GF-D8 (cell line): ENCODE measurements around the gene THSD4.

Source experiments
- DNase-seq: peaks from one replicate; lab custom pipeline; 2025; lab: John Stamatoyannopoulos, UW

THSD4 gene

DNA sequence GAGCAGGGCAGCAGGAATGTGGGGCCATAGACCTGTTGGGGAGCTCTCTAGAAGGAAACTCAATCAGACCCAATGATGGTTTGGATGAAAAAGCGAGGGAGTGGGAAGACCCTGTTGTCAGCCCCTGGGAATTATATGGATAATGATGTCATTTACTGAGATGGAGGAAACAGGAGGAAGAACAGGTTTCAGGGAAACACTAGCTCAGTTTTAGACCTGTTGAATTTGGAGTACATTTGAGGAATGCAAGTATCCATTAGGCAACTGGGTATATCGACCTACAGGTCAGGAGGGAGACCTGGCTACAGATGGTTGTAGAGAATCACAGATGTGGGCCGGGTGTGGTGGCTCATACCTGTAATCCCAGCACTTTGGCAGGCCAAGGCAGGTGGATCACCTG lies 428.1 kb downstream of the THSD4 start:
- no peak for DNase-seq

DNA sequence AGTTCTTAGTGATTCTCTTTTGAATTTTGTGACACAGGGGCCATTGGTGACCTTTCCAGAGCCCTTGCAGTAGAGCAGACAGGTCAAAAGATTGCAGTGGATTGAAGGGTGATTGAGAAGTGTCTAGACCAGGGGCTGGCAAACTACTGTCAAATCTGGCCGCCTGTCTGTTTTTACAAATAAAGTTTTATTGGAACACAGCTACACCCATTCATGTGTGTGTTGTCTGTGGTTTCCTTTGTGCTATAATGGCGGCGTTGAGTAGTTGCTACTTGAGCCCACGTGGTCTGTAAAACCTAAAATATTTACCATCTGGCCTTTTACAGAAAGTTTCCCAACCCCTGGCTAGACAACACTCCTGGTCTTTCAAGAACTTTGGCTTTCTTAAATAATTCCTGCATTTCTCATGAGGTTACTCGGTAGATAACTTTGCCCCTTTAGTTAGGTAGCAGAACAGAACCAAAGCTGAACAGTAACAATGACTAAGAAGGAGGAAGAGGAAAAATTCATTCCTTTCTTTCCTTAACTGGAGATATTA lies 430.0 kb downstream of the THSD4 start:
- no peak for DNase-seq

DNA sequence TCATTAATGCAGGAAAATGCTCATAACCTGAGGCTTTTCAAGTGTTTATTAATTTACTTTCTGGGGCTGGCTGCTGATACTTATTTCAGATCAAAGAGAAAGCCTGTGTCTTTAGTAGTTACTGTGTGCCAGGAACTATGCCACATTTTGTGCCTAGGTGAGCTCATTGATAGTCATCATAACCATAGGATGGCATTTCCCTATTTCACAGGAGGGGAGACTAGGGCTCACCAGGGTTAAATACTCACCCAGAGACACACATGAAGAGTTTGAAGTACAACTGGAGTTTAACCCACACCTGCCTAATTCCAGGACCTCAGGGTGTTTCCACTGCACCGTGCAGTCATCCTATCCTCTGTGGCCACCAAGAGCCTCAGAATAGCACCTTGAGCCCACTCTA lies 430.7 kb downstream of the THSD4 start:
- DNase-seq, result no peak

DNA sequence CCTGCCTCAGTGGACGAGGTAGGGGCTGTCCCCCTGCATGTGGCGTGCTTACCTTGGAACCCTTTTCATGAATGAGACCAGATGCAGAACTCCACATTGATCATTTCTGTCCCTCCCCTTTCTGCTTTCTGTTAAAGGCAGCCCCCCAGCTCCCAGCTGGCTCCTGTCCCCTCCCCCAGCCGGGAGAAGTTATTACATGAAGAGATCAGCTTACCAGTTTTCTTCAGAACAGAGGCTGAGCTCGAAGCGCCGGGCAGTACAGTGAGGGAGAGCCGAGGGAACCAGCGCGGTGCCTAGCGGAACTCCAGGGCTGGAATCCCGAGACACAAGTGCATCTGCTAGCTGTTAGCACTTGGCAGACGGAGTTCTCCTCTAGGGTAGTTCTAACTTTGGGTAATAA lies 431.7 kb downstream of the THSD4 start:
- no peak for DNase-seq

DNA sequence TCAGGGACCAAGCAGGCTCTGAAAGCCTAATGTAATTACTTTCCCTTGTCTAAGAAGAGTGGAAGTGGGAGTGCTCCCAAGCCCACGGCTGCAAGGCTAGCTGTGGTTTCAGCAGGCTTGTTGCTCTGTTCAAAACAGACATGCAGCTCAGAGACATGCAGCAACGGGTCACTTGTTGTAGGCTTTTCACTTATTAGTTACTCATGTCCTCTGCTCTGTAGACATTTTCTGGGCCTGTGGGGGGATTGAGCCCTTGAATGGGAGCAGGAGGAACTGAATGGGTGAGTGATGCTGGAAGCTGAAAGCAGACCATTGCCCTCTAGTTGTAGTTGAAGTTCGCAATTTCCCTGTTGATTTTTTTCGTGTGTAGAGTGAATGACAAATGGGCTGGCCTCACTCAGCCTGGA lies 433.1 kb downstream of the THSD4 start:
- no peak for DNase-seq

DNA sequence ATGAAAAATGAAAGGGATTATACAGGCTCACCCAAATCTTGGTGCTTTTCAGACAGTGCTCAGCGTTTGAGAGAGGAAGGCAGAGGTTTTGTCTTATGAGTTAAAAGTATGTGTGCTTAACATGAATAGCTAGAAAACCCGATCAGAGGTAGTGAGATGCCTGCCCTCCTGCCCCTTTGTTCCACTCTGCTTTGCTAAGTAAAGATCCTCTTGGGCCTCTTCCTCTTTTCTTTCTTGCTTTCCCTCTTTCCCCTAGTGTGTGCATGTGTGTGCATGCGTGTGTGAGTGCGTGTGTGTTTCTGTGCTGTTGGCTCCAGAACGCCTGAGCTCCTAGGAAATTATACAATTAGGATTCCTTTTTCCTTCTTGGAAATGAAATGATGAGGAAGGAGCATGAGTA lies 433.8 kb downstream of the THSD4 start:
- DNase-seq, result no peak

DNA sequence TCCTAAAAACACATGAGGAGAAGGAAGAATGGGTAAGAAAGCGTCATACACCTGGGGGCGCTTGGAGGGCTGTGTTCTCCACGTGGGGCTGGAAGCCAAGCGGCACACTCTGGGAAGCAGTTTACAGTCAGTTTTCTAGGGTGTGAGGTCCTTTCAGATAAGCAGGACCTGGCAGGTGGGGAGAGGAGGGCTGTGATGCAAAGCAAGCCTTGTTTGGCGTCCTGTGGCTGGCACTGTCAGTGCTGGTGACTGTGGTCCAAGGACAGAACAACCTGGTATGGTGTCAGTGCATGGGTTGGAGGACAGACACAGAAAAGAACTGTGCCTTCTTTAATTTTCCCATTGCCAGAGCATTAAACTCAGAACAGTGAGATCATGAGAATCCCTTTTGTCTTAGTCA lies 434.4 kb downstream of the THSD4 start:
- no peak for DNase-seq

DNA sequence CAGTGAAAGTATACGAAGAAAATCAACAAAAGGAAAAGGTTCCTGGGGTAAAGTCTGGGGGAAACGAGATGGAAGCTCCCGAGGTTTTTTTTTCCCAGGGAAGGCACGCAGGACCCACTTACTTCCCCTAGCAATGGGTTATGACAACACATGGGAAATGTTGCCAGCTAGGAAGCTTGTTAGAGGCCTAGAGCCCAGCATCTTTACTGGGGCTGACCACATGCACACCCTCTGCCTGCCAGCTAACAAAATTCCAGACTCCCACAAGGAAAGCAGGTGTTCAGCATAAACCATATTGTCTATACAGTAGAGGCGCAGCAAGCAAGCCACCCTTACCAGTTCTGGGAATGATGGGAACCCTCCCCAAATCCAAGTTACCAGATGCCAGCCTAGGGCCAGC lies 436.3 kb downstream of the THSD4 start:
- DNase-seq, result no peak

DNA sequence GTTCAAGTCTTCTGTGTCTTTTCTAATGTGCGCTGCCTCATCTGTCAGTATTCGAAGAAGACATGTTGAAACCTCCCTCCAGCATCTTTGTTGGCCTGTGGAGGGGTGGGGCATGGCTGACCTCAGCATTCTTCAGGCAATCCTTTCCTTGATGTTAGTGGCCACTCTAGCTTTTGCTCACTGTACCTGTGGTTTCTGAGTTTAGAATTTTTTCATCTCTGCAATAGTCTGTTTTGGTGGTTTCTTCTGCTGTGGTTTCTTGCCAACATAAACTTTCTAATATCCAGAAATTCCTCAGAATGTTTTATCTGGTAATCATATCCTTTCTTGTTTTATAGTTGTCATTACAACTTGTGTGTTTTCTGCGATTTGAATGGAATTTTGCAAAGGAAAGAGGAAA lies 443.8 kb downstream of the THSD4 start:
- DNase-seq, result no peak

DNA sequence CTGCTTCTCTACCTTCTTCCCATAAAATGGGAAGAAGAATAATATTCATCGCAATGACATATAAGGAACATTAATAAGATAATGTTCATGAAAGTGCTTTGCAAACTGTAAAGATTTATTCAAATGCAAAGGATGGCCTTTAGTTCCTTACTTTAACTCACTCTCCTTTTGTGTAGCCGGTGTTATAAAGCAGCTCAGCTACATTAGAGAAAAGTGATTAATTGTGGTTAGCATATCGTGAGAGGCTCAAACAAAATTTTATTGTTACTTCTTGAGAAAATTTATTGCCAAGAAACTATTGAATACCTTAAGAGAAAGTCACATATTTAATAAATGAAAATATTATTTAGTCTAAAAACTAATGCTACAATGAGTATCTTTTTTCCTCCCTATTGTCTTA lies 444.3 kb downstream of the THSD4 start:
- DNase-seq, result no peak

DNA sequence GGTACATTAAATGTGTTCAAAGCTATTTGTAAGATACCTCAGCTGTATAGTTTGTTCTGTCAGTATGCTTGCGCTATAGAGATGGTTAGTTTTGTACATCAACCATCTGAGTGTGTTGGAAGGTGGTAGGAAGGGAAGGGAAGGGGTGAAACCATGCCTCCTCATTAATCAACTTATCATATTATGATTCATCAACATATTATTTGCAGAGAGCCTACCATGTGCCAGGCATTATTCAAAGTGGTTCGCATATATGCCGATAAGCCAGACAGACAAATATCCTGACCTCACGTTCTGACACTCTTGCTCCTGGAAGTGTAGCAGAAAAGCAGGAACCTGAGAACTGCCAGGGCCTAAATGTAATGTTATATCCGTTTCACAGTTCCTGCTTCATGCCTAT lies 447.0 kb downstream of the THSD4 start:
- no peak for DNase-seq

DNA sequence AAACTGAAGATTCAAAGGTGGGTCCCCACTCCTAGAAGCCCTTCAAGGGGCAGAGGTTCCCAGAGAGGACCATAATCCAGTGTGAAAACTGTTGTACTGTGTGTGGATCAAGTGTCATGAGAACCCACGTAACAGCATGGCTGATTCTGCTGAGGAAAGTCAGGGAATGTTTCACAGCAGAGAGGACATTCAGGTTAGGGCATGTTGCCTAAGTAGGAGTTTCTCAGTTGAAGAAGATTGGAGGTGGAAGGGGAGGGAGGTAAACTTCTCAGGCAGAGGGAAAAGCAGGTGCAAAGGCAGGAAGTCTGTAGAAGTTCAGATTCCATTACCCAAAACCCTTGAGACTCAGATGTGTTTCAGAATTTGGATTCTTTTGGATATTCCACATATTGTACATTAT lies 448.9 kb downstream of the THSD4 start:
- DNase-seq, result no peak

DNA sequence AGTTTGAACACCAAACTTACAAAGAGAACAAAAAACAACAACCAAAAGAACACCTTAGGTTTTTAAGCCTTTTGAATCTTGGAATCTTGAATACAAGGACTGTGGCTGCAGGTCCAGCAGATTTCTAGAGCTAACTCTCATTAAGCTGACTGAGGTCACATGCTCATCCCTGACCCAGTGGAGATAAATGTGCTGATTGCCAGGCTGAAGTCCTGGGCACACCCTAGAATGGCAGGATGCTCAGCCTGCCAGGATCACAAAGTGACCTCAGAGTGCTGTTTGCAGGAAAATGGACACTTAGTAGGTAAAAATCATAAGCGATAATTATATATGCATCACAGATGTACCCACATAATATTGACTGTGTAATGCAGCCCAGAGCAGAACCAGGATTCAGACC lies 449.7 kb downstream of the THSD4 start:
- DNase-seq, result no peak

DNA sequence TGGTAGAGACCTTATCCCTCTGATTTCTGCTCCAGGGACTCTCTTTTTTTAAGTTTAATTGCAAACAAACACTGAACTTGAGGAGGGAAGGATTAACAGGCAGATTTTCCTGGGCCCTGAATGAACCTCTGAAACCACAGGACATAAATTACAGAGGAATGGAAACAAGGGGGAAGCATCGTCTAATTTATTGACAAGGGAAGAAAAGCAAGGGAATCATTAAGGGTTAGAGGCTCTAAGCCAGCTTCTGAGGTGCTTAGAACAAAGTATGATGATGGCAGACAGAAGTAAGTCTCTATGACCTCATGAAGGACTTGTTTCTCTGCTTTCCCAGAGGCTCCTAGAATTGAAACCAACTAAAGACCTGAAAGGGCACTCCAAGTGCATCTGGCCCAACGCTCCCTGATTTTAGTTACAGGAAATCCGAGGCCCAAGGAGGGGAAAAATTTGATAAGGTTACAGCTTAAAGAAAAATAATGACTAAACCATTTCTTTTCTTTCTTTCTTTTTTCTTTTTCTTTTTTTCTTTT lies 450.4 kb downstream of the THSD4 start:
- no peak for DNase-seq

DNA sequence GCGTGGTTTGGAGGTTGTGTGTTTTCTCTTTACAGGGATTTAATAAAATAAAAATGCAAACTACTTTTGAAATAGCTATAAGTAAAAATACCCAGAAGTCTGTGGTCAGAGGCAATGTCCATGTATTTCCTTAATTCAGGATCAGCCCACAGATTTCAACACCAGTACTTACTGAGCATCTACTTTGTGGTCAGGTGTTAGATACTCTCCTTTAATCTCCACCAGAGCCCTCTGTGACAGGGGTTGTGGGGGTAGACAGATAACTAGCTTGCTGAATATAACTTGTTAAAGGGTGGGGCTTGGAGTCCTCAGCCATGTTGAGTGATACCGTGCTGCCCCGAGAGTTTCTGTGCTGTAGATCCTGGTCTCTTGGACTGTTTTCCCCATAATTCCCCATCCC lies 451.0 kb downstream of the THSD4 start:
- no peak for DNase-seq

DNA sequence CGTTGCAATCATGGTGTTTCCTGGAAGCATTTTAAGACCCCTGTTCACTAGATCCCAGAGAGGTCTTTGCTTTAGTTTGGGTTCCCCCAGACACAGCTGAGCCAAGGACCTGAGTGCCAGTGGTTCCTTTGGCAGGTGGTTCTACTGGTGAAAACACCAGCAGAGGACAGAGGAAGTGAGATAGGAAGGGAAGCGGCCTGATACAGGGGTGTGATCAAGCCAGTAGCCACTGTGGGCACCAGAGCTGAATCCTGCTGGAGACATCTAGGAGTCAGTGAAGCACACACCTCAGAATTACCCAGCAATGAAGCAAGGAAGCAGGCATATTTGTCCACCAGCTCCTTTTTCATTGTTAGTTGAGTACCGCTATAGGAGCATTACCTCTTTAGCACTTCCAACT lies 451.9 kb downstream of the THSD4 start:
- no peak for DNase-seq

DNA sequence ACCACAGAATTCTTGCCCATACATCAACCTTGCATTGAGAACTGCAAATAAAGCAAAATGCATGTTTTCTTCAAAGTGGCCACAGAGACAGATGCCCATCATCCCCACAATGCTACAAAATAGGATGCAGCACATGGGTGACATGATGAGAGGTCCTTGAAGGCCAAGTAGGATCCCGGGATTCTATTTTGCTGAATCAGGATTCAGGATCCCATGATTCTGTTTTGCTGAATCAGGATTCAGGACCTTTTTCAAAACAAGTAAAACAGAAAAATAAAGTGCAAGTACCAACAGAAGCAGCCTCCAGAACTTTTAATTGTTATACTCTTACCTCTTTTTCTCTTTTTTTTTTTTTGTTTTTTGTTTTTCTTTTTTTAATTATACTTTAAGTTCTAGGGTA lies 453.0 kb downstream of the THSD4 start:
- no peak for DNase-seq

DNA sequence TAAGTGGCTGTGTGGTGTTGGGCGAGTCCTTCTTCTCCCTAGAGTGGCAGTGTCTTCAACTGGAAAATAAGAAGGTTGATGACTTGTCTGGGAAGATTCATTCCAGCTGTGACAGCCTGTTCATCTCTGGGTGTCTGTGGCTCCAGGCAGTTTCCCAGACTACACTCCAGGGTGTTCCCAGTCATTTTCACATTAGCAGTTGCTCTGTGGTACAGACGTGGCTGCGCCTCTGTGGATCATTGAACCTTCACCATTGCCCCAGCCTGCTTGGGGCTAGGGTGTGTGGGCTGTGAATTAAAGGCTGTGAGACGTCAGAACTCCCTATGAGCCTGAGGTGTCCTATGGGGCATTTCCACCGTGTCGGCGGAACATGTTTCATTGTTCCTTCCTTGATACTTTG lies 455.5 kb downstream of the THSD4 start:
- DNase-seq, result no peak

DNA sequence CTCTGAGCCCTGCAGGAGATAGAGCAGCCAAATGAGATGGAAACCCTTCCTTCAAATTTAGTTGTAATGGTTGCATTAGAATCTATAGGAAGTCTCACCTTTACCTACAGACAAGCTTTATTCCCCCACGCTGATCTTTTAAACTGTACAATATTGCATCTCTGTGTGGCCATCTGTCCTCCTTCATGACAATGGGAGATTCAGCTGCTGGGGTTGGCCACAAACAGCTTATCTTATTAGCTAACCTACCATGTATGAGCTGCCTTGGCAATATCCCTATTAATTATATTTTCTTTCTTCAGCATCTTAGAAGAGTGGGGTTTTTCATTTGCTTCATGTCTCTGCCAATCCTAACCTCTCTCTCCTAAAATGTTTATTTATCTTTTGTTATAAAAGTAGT lies 456.4 kb downstream of the THSD4 start:
- DNase-seq, result no peak

DNA sequence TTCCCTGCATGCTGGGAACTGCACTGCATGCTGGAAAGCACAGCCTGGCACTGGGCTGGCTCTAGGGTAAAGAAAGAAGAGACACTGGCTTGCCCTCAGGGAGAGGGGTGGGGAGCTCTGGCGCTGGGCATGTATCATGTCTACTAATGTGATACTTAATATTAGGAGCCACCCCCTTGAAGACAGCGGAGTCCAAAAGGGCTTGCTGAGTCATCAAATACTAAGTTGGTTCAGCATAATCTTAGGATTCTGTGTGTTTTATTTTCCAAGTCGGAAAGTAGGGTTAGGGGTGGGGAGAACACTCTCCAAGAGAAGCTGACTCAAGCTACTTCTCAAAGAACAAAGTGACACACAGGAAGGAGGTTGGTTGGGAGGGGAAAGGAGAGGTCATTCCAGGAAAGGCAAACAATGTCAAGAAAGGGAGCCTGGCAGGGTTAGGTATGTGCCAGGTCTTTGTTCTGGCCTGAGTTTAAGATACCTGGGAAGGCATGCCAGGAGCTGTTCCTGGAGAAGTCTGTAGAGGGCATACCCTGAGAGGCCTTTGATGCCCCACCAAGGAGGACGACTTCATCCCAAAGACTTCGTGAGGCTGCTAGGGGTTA lies 457.3 kb downstream of the THSD4 start:
- no peak for DNase-seq

DNA sequence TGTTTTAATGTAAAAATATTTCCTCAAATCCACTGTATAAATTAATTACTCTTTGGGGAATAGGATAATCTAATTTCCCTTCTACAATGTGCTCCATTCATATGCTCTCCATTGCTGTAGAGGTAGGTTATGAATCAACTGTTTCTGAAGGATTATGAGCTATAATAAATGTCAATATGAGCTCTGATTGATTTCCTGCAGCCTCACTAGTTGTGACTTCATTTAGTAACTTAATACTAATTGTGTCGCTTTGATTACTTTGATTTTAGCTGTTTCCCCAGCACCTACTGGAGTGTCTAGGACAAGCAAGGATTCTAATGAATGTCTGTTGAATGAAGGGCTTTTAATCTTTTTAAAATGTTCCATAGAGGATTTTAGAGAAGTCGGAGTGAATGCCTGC lies 458.3 kb downstream of the THSD4 start:
- DNase-seq, result no peak

DNA sequence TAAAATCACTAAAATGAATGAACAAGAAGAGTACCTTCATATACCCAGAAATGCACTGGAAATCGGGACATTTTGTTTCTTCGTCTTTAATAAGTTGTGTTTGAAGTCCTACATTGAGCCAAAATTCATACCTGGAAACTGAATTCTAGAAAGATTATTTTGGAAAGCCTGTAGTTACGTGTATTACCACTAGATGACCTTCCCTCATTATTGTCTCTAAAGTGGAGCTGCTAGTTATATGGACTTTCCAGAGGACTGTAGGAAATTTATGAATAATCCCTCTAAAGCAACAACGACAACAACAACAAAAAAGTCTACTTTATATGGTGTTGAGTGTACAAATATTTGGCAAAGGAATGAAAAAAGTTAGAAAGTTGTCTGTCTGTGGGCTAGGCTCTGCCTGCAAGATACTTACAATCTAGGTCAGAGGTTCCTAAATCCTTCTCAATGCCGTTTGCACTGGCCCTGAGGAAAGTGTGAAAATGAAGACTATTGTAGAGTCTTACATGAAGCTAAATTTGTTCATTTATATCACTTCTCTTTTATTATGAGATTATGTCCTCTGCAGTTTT lies 460.3 kb downstream of the THSD4 start:
- no peak for DNase-seq

DNA sequence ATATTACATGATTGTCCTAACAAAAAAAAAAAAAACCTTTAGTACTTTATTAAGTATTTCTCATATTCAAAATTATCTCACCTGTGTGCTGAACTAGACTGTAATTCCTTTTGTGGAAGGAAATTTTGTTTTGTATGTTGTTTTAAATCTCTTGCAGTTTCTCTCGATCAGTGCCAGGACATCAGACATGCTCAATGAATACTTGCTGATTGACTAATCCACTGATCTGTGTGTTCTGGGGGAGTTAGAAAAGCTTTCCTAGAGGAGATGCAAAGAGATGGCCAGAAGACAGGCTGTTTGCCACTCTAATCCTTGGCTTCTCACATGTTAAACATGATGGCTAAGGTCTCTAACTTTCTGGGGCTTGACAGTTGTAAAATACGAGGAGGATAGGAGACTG lies 461.8 kb downstream of the THSD4 start:
- DNase-seq, result no peak

DNA sequence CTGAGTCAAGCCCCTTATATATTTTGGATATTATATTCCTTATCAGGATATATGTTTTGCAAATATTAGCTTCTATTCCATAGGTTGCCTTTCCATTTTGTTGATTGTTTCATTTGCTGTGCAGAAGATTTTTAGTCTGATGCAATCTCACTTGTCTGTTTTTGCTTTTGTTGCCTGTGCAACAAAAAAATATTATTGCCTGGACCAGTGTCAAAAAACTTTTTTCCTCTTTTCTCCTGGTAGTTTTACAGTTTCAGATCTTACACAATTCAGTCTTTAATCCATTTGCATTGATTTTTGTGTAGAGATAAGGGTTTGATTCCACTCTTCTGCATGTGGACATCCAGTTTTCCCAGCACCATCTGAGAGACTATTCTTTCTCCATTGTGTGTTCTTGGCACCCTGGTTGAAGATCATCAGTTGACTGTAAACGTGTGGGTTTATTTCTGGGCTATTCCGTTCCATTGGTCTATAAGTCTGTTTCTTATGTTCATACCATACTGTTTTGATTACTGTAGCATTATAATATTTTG lies 466.2 kb downstream of the THSD4 start:
- DNase-seq, result no peak
